Vagina (tissue), 2 donors: ENCODE results near the gene CNIH3.

Experiments
- CTCF ChIP-seq, 3 experiments: fragments of 450-650 bp in 2 of 3; fragments of 200-600 bp in 1 of 3; sonication (generic) in 1 of 3; IDR thresholded peaks; one replicate each; pipeline ENCODE4 v1.5.1; 2017 to 2019; ENCODE audit warnings: antibody characterized with exemption in 3 of 3, mild to moderate bottlenecking in 2 of 3, moderate library complexity in 2 of 3
- POLR2A ChIP-seq, 2 donors: fragments of 450-650 bp; IDR thresholded peaks; one replicate each; pipeline ENCODE4 v1.6.1; 2017; ENCODE audit warnings: antibody characterized with exemption in 2 of 2, mild to moderate bottlenecking in 2 of 2, moderate library complexity in 2 of 2

DNA sequence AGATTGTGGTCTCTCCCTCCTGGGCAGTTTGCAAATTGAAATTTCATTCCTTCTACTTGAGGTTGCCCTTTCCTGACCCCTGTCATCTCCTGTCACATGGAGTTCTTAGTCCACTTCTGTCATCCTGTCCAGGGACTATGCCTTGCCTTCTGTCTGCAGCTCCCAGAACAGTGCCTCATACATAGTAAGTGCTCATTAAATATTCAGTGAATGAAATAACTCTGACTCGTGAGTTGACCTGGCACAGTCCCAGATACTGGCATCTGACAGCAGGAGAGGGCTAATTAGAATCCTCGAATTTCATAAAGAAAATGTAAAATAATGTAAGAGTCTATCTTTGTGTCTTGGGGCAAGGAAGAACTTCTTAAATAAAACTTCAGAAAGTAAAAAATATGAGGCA is 50.8 kb downstream of the CNIH3 start:
- TF ChIP-seq CTCF (IDR thresholded peaks at IDR 0.05) = no peak
- no peak for TF ChIP-seq POLR2A (IDR thresholded peaks at IDR 0.05)
